ENCODE data around the gene PSTPIP2. TPM values are rescaled to one million over a fixed set of nuclear protein-coding genes. Genes with fewer than 3 reads are reported as not detected.

Gene PSTPIP2
- total RNA-seq, 1 donor from 2014 or later, result 0.60 TPM

GRCh38 chr18:45958027-45958426 is 114.0 kb downstream of the PSTPIP2 start:
- intact Hi-C loops (cut with micrococcal nuclease), result no loop called here
- no peaks in the 10 kb centered on the region for H3K27me3 Mint-ChIP-seq
- peaks cover 59% of the 10 kb centered on the region for H3K36me3 Mint-ChIP-seq (ENCODE audit: low read depth)
- peaks cover 32% of the 10 kb centered on the region for H3K4me1 Mint-ChIP-seq
- DNase-seq, result no peak
- ChIA-PET POLR2A (no interaction called here), CTCF (no interaction called here)
- no peaks in the 10 kb centered on the region for H3K9me3 Mint-ChIP-seq
- ATAC-seq (ENCODE audit: low read depth), result no peak
- no peak for TF ChIP-seq CTCF (IDR thresholded peaks at IDR 0.05)
- no peak overlapping the region for H3K27ac Mint-ChIP-seq
- no peak overlapping the region for H3K4me3 Mint-ChIP-seq

GRCh38 chr18:45957100-45957499 is 115.0 kb downstream of the PSTPIP2 start:
- ChIA-PET CTCF (no interaction called here), POLR2A (no interaction called here)
- Mint-ChIP-seq H3K27me3 (no peaks in the 10 kb centered on the region), H3K36me3 (ENCODE audit: low read depth) (peaks cover 62% of the 10 kb centered on the region), H3K4me1 (peaks cover 24% of the 10 kb centered on the region), H3K4me3 (no peak overlapping the region), H3K9me3 (no peaks in the 10 kb centered on the region), H3K27ac (no peak overlapping the region)
- TF ChIP-seq CTCF (IDR thresholded peaks at IDR 0.05), result no peak
- intact Hi-C loops (cut with micrococcal nuclease), result no loop called here
- DNase-seq, result no peak
- no peak for ATAC-seq (ENCODE audit: low read depth)

GRCh38 chr18:45954070-45954934 is 117.8 kb downstream of the PSTPIP2 start:
- no peak for DNase-seq
- Mint-ChIP-seq H3K4me3 (no peak overlapping the region), H3K27ac (no peak overlapping the region), H3K4me1 (peaks cover 10% of the 10 kb centered on the region), H3K36me3 (ENCODE audit: low read depth) (peaks cover 69% of the 10 kb centered on the region), H3K9me3 (no peaks in the 10 kb centered on the region), H3K27me3 (no peaks in the 10 kb centered on the region)
- no peak for TF ChIP-seq CTCF (IDR thresholded peaks at IDR 0.05)
- intact Hi-C loops (cut with micrococcal nuclease), result no loop called here
- CTCF ChIA-PET, result interaction anchor here (1.7 kb wide), 1 partner anchor 119 kb away, joined by 4 read pairs; no protein-coding TSS in a partner anchor
- POLR2A ChIA-PET, result no interaction called here
- no peak for ATAC-seq (ENCODE audit: low read depth)

GRCh38 chr18:45951016-45951714 is 120.9 kb downstream of the PSTPIP2 start:
- Mint-ChIP-seq H3K4me1 (no peaks in the 10 kb centered on the region), H3K4me3 (no peak overlapping the region), H3K27ac (no peak overlapping the region), H3K9me3 (no peaks in the 10 kb centered on the region), H3K36me3 (ENCODE audit: low read depth) (peaks cover 94% of the 10 kb centered on the region), H3K27me3 (no peaks in the 10 kb centered on the region)
- CTCF ChIA-PET, result no interaction called here
- no peak for TF ChIP-seq CTCF (IDR thresholded peaks at IDR 0.05)
- DNase-seq, result no peak
- intact Hi-C loops (cut with micrococcal nuclease), result no loop called here
- POLR2A ChIA-PET, result no interaction called here
- ATAC-seq (ENCODE audit: low read depth), result no peak

- ChIA-PET POLR2A (interaction anchor here (0.7 kb wide), 1 partner anchor 128 kb away, joined by 3 read pairs; no protein-coding TSS in a partner anchor), CTCF (interaction anchor here (1.1 kb wide), 1 partner anchor 128 kb away, joined by 3 read pairs; no protein-coding TSS in a partner anchor)
- TF ChIP-seq CTCF (IDR thresholded peaks at IDR 0.05), result no peak
- intact Hi-C loops (cut with micrococcal nuclease), result no loop called here
- Mint-ChIP-seq H3K4me1 (no peaks in the 10 kb centered on the region), H3K36me3 (ENCODE audit: low read depth) (peaks cover 89% of the 10 kb centered on the region), H3K27me3 (no peaks in the 10 kb centered on the region), H3K9me3 (no peaks in the 10 kb centered on the region), H3K27ac (no peak overlapping the region), H3K4me3 (no peak overlapping the region)
- DNase-seq (no peak), ATAC-seq (ENCODE audit: low read depth) (no peak)
Observed at GRCh38 chr18:45945669-45946068, 126.4 kb downstream of the PSTPIP2 start.
